Gastroesophageal sphincter (tissue), 4 donors: ENCODE results near the gene STRA8. TPM values are rescaled to one million over a fixed set of nuclear protein-coding genes. Genes with fewer than 3 reads are reported as not detected.

Source experiments
- ATAC-seq: fragments of 150-250 bp; one replicate; pipeline ENCODE4 v1.9.1; 2016; ENCODE audit warnings: mild to moderate bottlenecking, moderate library complexity
- H3K27ac ChIP-seq, 4 donors: fragments of 200-600 bp; sonication (generic) in 3 of 4; 1 replicate in 3 of 4; 2 replicates in 1 of 4; pipeline ENCODE4 v1.5.1; 2016 to 2019
- H3K27me3 ChIP-seq: fragments of 200-600 bp; sonication (generic); one replicate; pipeline ENCODE4 v1.5.1; 2019
- H3K36me3 ChIP-seq, 2 donors: fragments of 200-600 bp; sonication (generic); one replicate each; pipeline ENCODE4 v1.5.1; 2019; ENCODE audit warnings: control low read depth in 1 of 2
- H3K4me1 ChIP-seq, 3 donors: fragments of 200-600 bp; sonication (generic); 1 replicate in 2 of 3; 2 replicates in 1 of 3; pipeline ENCODE4 v1.5.1; 2016 to 2019; ENCODE audit warnings: control low read depth in 2 of 3
- H3K4me3 ChIP-seq, 2 donors: fragments of 200-600 bp; sonication (generic); one replicate each; pipeline ENCODE4 v1.5.1; 2019; ENCODE audit warnings: mild to moderate bottlenecking in 1 of 2, moderate library complexity in 1 of 2
- H3K9me3 ChIP-seq, 3 donors: fragments of 200-600 bp; sonication (generic); one replicate each; pipeline ENCODE4 v1.5.1; 2017 to 2019; ENCODE audit warnings: control low read depth in 2 of 3
- EP300 ChIP-seq: sonication (generic); formaldehyde crosslinking; IDR thresholded peaks from one replicate; pipeline ENCODE4 v1.6.1; 2017; ENCODE audit warnings: antibody characterized with exemption, mild to moderate bottlenecking
- POLR2A ChIP-seq, 2 donors: fragments of 450-650 bp; IDR thresholded peaks; one replicate each; pipeline ENCODE4 v1.6.1; 2017; ENCODE audit warnings: antibody characterized with exemption in 2 of 2, mild to moderate bottlenecking in 2 of 2, moderate library complexity in 1 of 2
- POLR2AphosphoS5 ChIP-seq: sonication (generic); formaldehyde crosslinking; IDR thresholded peaks from one replicate; pipeline ENCODE4 v1.6.1; 2017; ENCODE audit warnings: antibody characterized with exemption
- WGBS, 2 donors: methylation state at CpG; one replicate each; pipeline ENCODE4 v1.1.5; 2018; ENCODE audit warnings: low coverage in 1 of 2; 5-methylcytosine and 5-hydroxymethylcytosine counted together
- total RNA-seq, 4 donors: library from RNA; depleted of rRNA; stranded (reverse); fragments of >200 nt; gene quantifications; one replicate each; pipeline ENCODE4 v1.1.0, GENCODE V29; 2016
- TF ChIP-seq, protein P1 (sequence below), 4 experiments: fragments of 200-600 bp in 2 of 4; fragments of 450-650 bp in 2 of 4; sonication (generic) in 1 of 4; IDR thresholded peaks; one replicate each; pipeline ENCODE4 v1.5.1; 2017 to 2019; ENCODE audit warnings: antibody characterized with exemption in 4 of 4, mild to moderate bottlenecking in 2 of 4, moderate library complexity in 2 of 4

STRA8 gene, protein sequence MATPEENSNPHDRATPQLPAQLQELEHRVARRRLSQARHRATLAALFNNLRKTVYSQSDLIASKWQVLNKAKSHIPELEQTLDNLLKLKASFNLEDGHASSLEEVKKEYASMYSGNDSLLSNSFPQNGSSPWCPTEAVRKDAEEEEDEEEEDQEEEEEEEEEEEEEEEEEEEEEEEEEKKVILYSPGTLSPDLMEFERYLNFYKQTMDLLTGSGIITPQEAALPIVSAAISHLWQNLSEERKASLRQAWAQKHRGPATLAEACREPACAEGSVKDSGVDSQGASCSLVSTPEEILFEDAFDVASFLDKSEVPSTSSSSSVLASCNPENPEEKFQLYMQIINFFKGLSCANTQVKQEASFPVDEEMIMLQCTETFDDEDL
- not detected for total RNA-seq

GRCh38 chr7:135233570-135233969 lies at the start of gene STRA8:
Gene STRA8, plus strand, starts transcription at chr7:135233838. Its CDS starts 6,687 bp downstream, at chr7:135240525.
- H3K4me3 ChIP-seq: no peak within 1 kb of the TSS
- no peaks in the 10 kb centered on the region for H3K27me3 ChIP-seq
- ATAC-seq: no peak
- no peaks in the 10 kb centered on the region for H3K36me3 ChIP-seq
- no peak within 1 kb of the TSS for H3K27ac ChIP-seq
- WGBS, 2 donors: 67 to 89% methylated on average over 1 to 16 of the region's 28 CpGs
- H3K9me3 ChIP-seq: no peaks in the 10 kb centered on the region
- TF ChIP-seq POLR2AphosphoS5 (no peak), EP300 (no peak), POLR2A (IDR thresholded peaks at IDR 0.05) (no peak)
- TF ChIP-seq, protein P1, sequence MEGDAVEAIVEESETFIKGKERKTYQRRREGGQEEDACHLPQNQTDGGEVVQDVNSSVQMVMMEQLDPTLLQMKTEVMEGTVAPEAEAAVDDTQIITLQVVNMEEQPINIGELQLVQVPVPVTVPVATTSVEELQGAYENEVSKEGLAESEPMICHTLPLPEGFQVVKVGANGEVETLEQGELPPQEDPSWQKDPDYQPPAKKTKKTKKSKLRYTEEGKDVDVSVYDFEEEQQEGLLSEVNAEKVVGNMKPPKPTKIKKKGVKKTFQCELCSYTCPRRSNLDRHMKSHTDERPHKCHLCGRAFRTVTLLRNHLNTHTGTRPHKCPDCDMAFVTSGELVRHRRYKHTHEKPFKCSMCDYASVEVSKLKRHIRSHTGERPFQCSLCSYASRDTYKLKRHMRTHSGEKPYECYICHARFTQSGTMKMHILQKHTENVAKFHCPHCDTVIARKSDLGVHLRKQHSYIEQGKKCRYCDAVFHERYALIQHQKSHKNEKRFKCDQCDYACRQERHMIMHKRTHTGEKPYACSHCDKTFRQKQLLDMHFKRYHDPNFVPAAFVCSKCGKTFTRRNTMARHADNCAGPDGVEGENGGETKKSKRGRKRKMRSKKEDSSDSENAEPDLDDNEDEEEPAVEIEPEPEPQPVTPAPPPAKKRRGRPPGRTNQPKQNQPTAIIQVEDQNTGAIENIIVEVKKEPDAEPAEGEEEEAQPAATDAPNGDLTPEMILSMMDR (IDR thresholded peaks at IDR 0.05): no peak
- no peaks in the 10 kb centered on the region for H3K4me1 ChIP-seq

GRCh38 chr7:135184254-135184841 lies 49.3 kb upstream of the STRA8 start:
- Histone ChIP-seq H3K4me1 (peaks cover 0 to 6% (median 2%) of the 10 kb centered on the region in 3 donors), H3K4me3 (no peak overlapping the region), H3K27ac (no peak overlapping the region), H3K9me3 (peaks cover 0 to 44% (median 0%) of the 10 kb centered on the region in 3 donors), H3K36me3 (peaks cover 0 to 94% of the 10 kb centered on the region in 2 donors), H3K27me3 (no peaks in the 10 kb centered on the region)
- WGBS, 2 donors: 89% methylated on average over 1 of the region's 5 CpGs; no CpG with 5 or more reads in 1 of the 2 donors
- no peak for ATAC-seq
- no peak for TF ChIP-seq POLR2A (IDR thresholded peaks at IDR 0.05)
- no peak for TF ChIP-seq POLR2AphosphoS5
- no peak for TF ChIP-seq EP300
- TF ChIP-seq, protein P1 (IDR thresholded peaks at IDR 0.05): no peak

DNA sequence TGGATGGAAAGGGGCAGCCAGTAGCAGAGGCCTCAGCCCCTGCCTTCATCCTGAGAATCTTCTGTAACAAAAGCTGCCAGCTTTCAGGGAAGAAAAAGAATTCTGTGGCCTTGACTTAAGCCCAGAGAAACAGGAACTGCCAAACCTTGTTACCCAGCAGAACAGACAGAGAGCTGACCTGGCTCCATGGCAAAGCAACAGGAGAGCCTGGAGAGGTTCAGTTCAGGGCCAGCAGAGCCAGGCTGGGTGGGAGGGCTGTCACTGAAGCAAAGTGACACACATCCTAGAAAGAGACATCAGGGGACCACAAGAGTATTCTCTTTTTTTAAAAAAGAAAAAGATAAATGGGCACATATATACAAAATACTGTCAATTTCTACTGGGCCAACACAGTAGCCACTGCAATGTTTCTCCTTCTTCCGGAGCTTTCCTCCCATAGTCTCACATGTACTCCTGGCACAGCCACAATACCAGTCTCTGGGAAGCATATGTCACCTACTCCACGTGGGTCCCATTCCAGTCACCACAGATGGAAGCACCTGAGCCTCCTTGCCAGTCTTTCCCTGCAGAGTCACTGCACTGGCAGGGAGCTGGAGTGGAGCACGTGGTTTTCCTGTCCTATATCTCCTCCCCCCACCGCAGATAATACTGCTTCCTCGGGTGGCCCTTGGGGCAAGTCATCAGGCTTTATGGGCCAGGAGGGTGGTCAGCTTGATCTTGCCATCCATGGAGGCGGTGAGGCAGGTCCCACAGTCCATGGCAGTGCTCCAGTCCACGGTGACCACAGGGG lies 48.0 kb upstream of the STRA8 start:
- H3K36me3 ChIP-seq: peaks cover 0 to 95% of the 10 kb centered on the region in 2 donors

GRCh38 chr7:135186261-135186540 lies 47.4 kb upstream of the STRA8 start:
- 93% methylated on average over 2 of the region's 3 CpGs; no CpG with 5 or more reads in 1 of the 2 donors for WGBS, 2 donors
- Histone ChIP-seq H3K9me3 (peaks cover 0 to 25% (median 0%) of the 10 kb centered on the region in 3 donors), H3K27me3 (no peaks in the 10 kb centered on the region), H3K36me3 (peaks cover 0 to 95% of the 10 kb centered on the region in 2 donors), H3K4me3 (no peak overlapping the region), H3K4me1 (peaks cover 0 to 18% (median 3%) of the 10 kb centered on the region in 3 donors), H3K27ac (no peak overlapping the region)
- ATAC-seq: no peak
- TF ChIP-seq, protein P1 (IDR thresholded peaks at IDR 0.05): no peak
- no peak for TF ChIP-seq EP300
- TF ChIP-seq POLR2A (IDR thresholded peaks at IDR 0.05): no peak
- no peak for TF ChIP-seq POLR2AphosphoS5

More for the DNA sequence above, 48.0 kb upstream of the STRA8 start:
- ATAC-seq: no peak
- Histone ChIP-seq H3K27me3 (no peaks in the 10 kb centered on the region), H3K4me1 (peaks cover 0 to 18% (median 3%) of the 10 kb centered on the region in 3 donors), H3K4me3 (no peak overlapping the region), H3K27ac (no peak overlapping the region), H3K9me3 (peaks cover 0 to 31% (median 0%) of the 10 kb centered on the region in 3 donors)
- 92% methylated on average over 5 of the region's 7 CpGs; no CpG with 5 or more reads in 1 of the 2 donors for WGBS, 2 donors
- TF ChIP-seq, protein P1 (IDR thresholded peaks at IDR 0.05): no peak
- no peak for TF ChIP-seq POLR2AphosphoS5
- TF ChIP-seq EP300: no peak
- TF ChIP-seq POLR2A (IDR thresholded peaks at IDR 0.05): no peak
